Large intestine (tissue), 12 donors: ENCODE results near the gene NODAL. TPM values are rescaled to one million over a fixed set of nuclear protein-coding genes. Genes with fewer than 3 reads are reported as not detected.
"Not testable (repeated sequence)": the region's sequence is repeated elsewhere in the genome, so short reads cannot be mapped to it uniquely, and the experiment has no call there.

Experiments
- DNase-seq, 2 donors: peaks; one replicate each; pipeline versions ENCODE4 v3.0.0 to v3.0.0-alpha.2; 2013
- H3K27ac ChIP-seq: one replicate; pipeline ENCODE4 v1.5.1; 2013; ENCODE audit warnings: low read length
- H3K27me3 ChIP-seq: 2 replicates; pipeline ENCODE4 v1.6.1; 2013; ENCODE audit warnings: low read length; ENCODE audit not compliant: control insufficient read depth, insufficient read depth
- H3K36me3 ChIP-seq: 2 replicates; pipeline ENCODE4 v1.6.1; 2013; ENCODE audit warnings: low read length; ENCODE audit not compliant: control insufficient read depth, insufficient read depth
- H3K4me1 ChIP-seq: one replicate; pipeline ENCODE4 v1.6.1; 2013; ENCODE audit warnings: low read length; ENCODE audit not compliant: control insufficient read depth, insufficient read depth
- H3K4me3 ChIP-seq: one replicate; pipeline ENCODE4 v1.5.1; 2013; ENCODE audit warnings: low read length
- H3K9me3 ChIP-seq: one replicate; pipeline ENCODE4 v1.6.1; 2013; ENCODE audit warnings: mild to moderate bottlenecking, low read depth, low read length, moderate library complexity; ENCODE audit not compliant: control insufficient read depth
- WGBS: methylation state at CpG from one replicate; pipeline ENCODE4 v1.1.5; 2013; ENCODE audit warnings: low lambda C conversion rate; ENCODE audit not compliant: insufficient coverage; 5-methylcytosine and 5-hydroxymethylcytosine counted together
- long read RNA-seq, 11 donors: transcript quantifications; one replicate each; lab custom pipeline, GENCODE V29; 2026
- polyA plus RNA-seq: library from polyadenylated mRNA; unstranded; fragments of 120-200 nt; gene quantifications from one replicate; pipeline ENCODE4 v1.2.1, GENCODE V29; 2013

The NODAL gene
- polyA plus RNA-seq, result 0.33 TPM
- long read RNA-seq, donor 1, result 0 reads
- long read RNA-seq, donor 2, result 0 reads
- long read RNA-seq, donor 3, result 0 reads
- long read RNA-seq, donor 4, result 0 reads
- long read RNA-seq, donor 5, result 0 reads
- long read RNA-seq, donor 6, result 0 reads
- long read RNA-seq, donor 7, result 0 reads
- long read RNA-seq, donor 8, result 0 reads
- long read RNA-seq, donor 9, result 0 reads
- long read RNA-seq, donor 10, result 0 reads
- long read RNA-seq, donor 11, result 0 reads

GRCh38 chr10:70441161-70441894, at the start of gene NODAL:
Gene NODAL (minus strand): TSS chr10:70441681. CDS start chr10:70441667, 14 bp downstream.
- Histone ChIP-seq H3K36me3 (no peaks in the 10 kb centered on the region), H3K4me1 (peaks cover 37% of the 10 kb centered on the region), H3K27me3 (peaks cover 45% of the 10 kb centered on the region), H3K27ac (no peak within 1 kb of the TSS), H3K4me3 (no peak within 1 kb of the TSS), H3K9me3 (peaks cover 10% of the 10 kb centered on the region)
- DNase-seq, result no peak
- no CpG with 5 or more reads among the region's 60 CpGs for WGBS

GRCh38 chr10:70490142-70490541, 48.7 kb upstream of the NODAL start:
- Histone ChIP-seq H3K4me1 (no peaks in the 10 kb centered on the region), H3K36me3 (peaks cover 4% of the 10 kb centered on the region), H3K27me3 (no peaks in the 10 kb centered on the region), H3K9me3 (no peaks in the 10 kb centered on the region), H3K27ac (no peak overlapping the region), H3K4me3 (no peak overlapping the region)
- WGBS, result no CpG with 5 or more reads among the region's 4 CpGs
- DNase-seq, result no peak

GRCh38 chr10:70487824-70488223, 46.3 kb upstream of the NODAL start:
- H3K36me3 ChIP-seq, result peaks cover 4% of the 10 kb centered on the region
- 100% methylated on average over 1 of the region's 3 CpGs for WGBS
- H3K4me1 ChIP-seq, result no peaks in the 10 kb centered on the region
- no peak overlapping the region for H3K27ac ChIP-seq
- DNase-seq, result no peak
- H3K4me3 ChIP-seq, result no peak overlapping the region
- H3K27me3 ChIP-seq, result no peaks in the 10 kb centered on the region
- no peaks in the 10 kb centered on the region for H3K9me3 ChIP-seq

- H3K4me1 ChIP-seq, H3K4me3 ChIP-seq, DNase-seq, H3K27ac ChIP-seq, H3K9me3 ChIP-seq, H3K36me3 ChIP-seq: not testable (repeated sequence)
- no CpG with 5 or more reads among the region's 6 CpGs for WGBS
- H3K27me3 ChIP-seq, result peaks cover 12% of the 10 kb centered on the region
These were observed 42.4 kb upstream of the NODAL start for GRCh38 chr10:70483872-70484271.

GRCh38 chr10:70482982-70483760, 41.7 kb upstream of the NODAL start:
- peaks cover 10% of the 10 kb centered on the region for H3K4me1 ChIP-seq
- no peaks in the 10 kb centered on the region for H3K9me3 ChIP-seq
- no peak overlapping the region for H3K4me3 ChIP-seq
- H3K36me3 ChIP-seq, result peaks cover 4% of the 10 kb centered on the region
- peak overlapping the region; percentile 27 for H3K27ac ChIP-seq
- H3K27me3 ChIP-seq, result peaks cover 15% of the 10 kb centered on the region
- no CpG with 5 or more reads among the region's 8 CpGs for WGBS
- DNase-seq, result no peak

- Histone ChIP-seq H3K27me3 (peaks cover 25% of the 10 kb centered on the region), H3K4me3 (no peak overlapping the region), H3K4me1 (peaks cover 12% of the 10 kb centered on the region), H3K9me3 (no peaks in the 10 kb centered on the region), H3K36me3 (peaks cover 4% of the 10 kb centered on the region), H3K27ac (peak overlapping the region; percentile 27)
- no peak for DNase-seq
- WGBS, result no CpG with 5 or more reads among the region's 7 CpGs
These were observed 40.5 kb upstream of the NODAL start for GRCh38 chr10:70481831-70482530.

GRCh38 chr10:70481105-70481504, 39.6 kb upstream of the NODAL start:
- Histone ChIP-seq H3K4me3 (no peak overlapping the region), H3K9me3 (no peaks in the 10 kb centered on the region), H3K27me3 (peaks cover 32% of the 10 kb centered on the region), H3K4me1 (peaks cover 12% of the 10 kb centered on the region), H3K27ac (no peak overlapping the region), H3K36me3 (peaks cover 4% of the 10 kb centered on the region)
- no peak for DNase-seq
- whole genome bisulfite sequencing, result no CpG with 5 or more reads among the region's 9 CpGs

GRCh38 chr10:70480239-70480861, 38.9 kb upstream of the NODAL start:
- no CpG with 5 or more reads among the region's 9 CpGs for WGBS

GRCh38 chr10:70479626-70480238, 38.3 kb upstream of the NODAL start:
- H3K9me3 ChIP-seq, result no peaks in the 10 kb centered on the region
- peaks cover 39% of the 10 kb centered on the region for H3K27me3 ChIP-seq
- peak overlapping the region; percentile 48 for H3K4me3 ChIP-seq
- H3K36me3 ChIP-seq, result no peaks in the 10 kb centered on the region
- H3K4me1 ChIP-seq, result peaks cover 12% of the 10 kb centered on the region
- no peak overlapping the region for H3K27ac ChIP-seq
- peak in 1 of 2 donors; percentile 48 for DNase-seq
- no CpG with 5 or more reads among the region's 8 CpGs for WGBS

More at GRCh38 chr10:70480239-70480861, 38.9 kb upstream of the NODAL start:
- DNase-seq, result no peak
- peaks cover 12% of the 10 kb centered on the region for H3K4me1 ChIP-seq
- no peaks in the 10 kb centered on the region for H3K36me3 ChIP-seq
- H3K27me3 ChIP-seq, result peaks cover 39% of the 10 kb centered on the region
- H3K4me3 ChIP-seq, result no peak overlapping the region
- H3K9me3 ChIP-seq, result no peaks in the 10 kb centered on the region
- H3K27ac ChIP-seq, result no peak overlapping the region
